ENCODE measurements around the gene TMEM63C.

The TMEM63C gene

GRCh38 chr14:77197988-77198387 is 16.4 kb downstream of the TMEM63C start:
- no peak for DNase-seq (ENCODE audit: low read depth)

DNA sequence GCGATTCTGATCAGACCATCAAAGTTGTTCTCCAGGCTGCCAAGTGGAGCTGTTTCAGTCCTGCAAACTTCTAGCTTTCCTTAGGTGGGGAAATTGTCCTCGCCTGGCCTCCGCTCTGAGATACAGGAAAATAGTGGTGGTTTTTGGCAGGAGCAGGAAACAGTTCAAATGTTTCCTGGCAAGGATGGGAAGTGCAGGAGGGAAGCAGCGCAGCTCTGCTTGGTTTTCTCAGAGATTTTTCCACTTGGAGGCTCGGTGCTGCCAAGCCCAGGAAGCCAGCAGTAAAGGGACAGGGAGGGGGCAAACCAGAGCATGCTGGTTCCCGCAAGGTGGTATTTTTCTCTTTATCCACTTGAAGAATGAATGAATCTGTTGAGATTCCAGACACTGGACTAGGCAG is 17.0 kb downstream of the TMEM63C start:
- DNase-seq (ENCODE audit: low read depth) = no peak

DNA sequence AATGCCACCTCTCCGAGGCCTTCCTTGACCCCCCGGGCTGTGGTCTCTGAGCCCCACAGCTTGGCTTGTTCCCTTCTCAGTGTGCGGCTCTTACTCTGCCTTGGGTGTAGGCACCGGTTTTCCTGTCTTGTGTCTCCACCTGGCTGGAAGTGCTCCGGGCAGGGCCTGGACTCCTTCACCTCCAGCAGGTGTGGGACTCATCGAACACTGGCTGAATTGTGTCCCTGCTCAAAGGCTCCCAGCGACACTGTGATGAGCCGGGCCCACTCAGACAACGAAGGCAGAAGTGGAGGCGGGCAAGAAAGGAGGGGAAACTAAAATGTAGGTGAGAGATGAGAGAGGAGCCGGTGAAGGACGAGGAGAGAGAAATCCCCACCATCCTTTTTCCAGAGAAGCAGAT is 18.0 kb downstream of the TMEM63C start:
- DNase-seq (ENCODE audit: low read depth) = no peak

- DNase-seq (ENCODE audit: low read depth) = no peak
Observed at GRCh38 chr14:77200406-77200985, 18.9 kb downstream of the TMEM63C start.

DNA sequence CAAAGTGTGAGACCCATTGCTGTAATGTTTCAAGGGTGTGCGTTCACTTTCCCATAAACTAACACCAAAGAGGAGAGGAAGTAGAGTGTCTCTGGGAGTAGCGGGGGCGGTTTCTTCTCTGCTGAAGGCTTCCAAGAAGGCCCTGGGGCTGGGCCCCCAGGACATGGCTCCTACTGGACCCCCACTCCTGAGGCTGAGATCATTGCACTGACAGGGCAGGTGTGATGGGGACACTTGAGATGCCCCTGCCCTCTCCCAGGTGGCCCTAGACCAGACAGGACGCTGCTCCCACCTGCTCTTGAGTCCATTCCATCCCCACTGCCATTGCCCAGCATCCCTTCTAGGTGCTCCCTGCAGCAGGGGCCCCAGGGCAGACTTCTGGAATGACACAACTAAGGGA is 20.1 kb downstream of the TMEM63C start:
- DNase-seq (ENCODE audit: low read depth) = no peak

GRCh38 chr14:77203611-77204458 is 22.2 kb downstream of the TMEM63C start:
- no peak for DNase-seq (ENCODE audit: low read depth)

- no peak for DNase-seq (ENCODE audit: low read depth)
Observed at GRCh38 chr14:77204459-77204771, 22.8 kb downstream of the TMEM63C start.

GRCh38 chr14:77204907-77205306 is 23.3 kb downstream of the TMEM63C start:
- DNase-seq (ENCODE audit: low read depth) = no peak

DNA sequence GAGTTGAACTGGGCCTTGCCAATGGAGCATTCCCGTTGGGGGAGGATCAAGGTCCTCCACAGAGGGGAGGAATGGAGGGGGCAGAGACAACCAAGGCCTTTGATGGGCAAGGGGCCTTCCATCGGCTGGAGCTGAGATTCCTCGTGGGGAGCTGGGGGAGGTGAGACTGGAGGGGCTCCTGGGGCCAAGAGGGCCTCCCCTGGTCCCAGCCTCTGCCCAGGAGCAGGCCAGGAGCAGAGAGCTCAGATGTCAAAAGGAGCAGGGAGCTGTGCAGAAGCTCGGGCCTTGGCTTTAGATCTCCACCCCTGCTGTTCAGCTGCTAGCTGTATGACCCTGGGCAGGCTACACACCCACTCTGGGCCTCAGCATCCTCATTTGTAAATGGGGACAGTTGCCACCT is 24.0 kb downstream of the TMEM63C start:
- DNase-seq (ENCODE audit: low read depth) = no peak

GRCh38 chr14:77206261-77206824 is 24.7 kb downstream of the TMEM63C start:
- DNase-seq (ENCODE audit: low read depth) = no peak

- DNase-seq (ENCODE audit: low read depth) = no peak
Observed at GRCh38 chr14:77206877-77207389, 25.3 kb downstream of the TMEM63C start.

DNA sequence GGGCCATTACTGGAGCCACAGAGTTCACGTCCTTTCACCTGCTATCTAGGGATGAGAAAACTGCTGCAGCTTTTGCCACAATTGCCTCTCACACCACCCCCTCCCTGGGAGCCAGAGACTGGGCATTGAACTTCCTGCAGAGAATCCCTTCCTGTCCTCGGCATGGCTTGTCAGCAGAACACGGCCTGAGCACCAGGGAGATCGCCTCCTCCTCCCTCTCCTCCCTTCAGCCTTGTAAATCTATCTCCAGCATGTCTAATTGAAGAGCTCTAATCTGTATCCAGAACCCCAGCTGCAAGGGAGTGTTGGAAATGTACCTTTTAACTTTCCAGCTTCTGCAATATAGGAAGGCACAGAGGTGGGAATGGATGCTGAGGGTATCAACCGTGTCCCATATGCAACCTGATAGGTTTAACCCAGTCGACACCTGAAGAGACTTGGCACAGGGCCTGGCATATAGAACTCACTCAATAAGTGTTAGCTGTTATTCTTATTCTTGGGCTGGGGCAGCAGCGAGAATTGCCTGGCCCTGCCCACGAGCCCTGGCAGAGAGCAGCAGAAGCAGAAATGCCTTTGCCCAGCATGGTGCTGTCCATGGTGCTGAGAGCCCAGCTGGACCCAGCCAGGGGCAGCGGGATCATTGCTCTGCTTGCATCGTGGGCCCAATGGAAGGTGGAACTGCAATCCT is 26.8 kb downstream of the TMEM63C start:
- peak; percentile 26 for DNase-seq (ENCODE audit: low read depth)

GRCh38 chr14:77208979-77209318 is 27.4 kb downstream of the TMEM63C start:
- DNase-seq (ENCODE audit: low read depth) = no peak

DNA sequence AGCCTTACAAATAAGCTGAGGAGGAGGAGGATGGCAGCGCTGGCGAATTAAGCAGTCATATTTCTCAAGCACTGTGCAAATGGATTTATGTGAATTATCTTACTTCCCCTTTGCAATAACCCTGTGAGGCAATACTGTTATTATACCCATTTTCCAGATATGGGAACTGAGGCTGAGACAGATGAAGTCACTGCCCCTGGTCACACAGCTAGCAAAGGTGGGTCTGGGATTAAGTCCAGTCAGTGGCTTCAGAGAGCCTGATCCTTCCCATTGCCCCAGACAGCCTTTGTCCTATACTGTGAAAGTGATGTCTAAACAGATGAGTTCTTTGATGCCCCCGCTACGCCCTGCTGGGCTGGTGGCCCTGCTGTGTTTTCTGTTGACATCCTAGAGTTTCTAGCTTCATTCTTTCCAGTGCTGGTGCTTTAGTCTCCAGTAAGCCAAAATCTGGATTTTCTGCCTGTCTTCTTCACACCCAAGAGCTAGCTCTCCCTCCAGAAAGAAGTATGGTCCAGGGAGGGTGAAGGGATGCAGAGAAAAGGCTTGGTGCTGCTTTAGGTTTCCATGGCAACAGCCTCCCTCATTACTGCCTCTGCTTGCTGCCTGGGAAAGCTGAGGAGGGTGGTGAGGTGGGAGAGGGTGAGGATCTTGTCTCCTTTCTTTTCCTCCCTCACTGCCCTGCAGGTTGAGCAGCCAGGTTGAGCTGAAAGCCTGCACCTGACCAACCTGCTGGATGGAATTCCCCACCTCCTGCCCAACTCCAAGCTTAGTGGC is 30.7 kb downstream of the TMEM63C start:
- no peak for DNase-seq (ENCODE audit: low read depth)

DNA sequence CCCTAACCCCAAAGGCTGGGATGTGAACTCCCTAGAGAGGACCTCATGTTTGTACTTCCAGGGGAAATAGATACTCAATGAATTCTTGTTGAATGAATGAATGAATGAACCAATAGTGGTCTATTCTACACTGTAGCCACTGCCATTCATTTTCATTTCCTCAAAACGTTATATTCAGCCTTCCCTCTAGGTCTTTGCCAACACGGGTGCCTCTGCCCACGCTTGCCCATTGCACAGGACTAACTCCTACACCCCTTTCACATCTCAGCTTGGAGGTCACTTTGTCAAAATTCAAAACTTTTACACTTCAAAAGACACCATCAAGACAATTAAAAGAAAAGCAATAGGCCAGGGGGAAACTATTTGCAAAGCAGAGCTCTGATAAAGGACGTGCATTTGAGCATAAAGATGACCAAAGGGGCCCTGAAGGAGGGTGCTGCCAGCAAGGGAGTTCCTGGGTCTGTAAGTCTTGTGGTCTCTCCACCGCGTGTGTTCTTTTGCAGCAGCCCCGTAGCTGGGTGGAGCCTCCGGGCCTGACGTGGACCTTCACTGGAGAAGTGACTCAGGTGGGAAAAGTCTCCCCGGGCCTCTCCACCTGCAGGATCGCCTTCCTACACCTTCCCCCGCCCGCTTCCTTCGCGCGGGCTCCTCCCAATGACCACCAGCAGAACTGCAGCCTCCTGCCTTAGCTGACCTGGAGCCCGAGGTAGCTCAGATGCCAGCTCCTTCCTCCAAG is 31.5 kb downstream of the TMEM63C start:
- DNase-seq (ENCODE audit: low read depth) = no peak

GRCh38 chr14:77213679-77214016 is 32.0 kb downstream of the TMEM63C start:
- no peak for DNase-seq (ENCODE audit: low read depth)

GRCh38 chr14:77214216-77214615 is 32.6 kb downstream of the TMEM63C start:
- no peak for DNase-seq (ENCODE audit: low read depth)

- DNase-seq (ENCODE audit: low read depth) = no peak
Observed at GRCh38 chr14:77217551-77217950, 36.0 kb downstream of the TMEM63C start.

GRCh38 chr14:77219591-77219990 is 38.0 kb downstream of the TMEM63C start:
- DNase-seq (ENCODE audit: low read depth) = no peak

- no peak for DNase-seq (ENCODE audit: low read depth)
Observed at GRCh38 chr14:77220246-77221017, 38.8 kb downstream of the TMEM63C start.
